GM12873 (cell line): ENCODE results near the gene WWTR1.

ENCODE experiments used
- TF ChIP-seq, protein P1 (sequence below): IDR thresholded peaks from 2 replicates; pipeline ENCODE4 v1.5.1; 2012; ENCODE audit warnings: low read depth, mild to moderate bottlenecking, moderate library complexity, low read length, control low read depth; ENCODE audit not compliant: insufficient read depth; ENCODE audit errors: missing control alignments

The WWTR1 gene

DNA sequence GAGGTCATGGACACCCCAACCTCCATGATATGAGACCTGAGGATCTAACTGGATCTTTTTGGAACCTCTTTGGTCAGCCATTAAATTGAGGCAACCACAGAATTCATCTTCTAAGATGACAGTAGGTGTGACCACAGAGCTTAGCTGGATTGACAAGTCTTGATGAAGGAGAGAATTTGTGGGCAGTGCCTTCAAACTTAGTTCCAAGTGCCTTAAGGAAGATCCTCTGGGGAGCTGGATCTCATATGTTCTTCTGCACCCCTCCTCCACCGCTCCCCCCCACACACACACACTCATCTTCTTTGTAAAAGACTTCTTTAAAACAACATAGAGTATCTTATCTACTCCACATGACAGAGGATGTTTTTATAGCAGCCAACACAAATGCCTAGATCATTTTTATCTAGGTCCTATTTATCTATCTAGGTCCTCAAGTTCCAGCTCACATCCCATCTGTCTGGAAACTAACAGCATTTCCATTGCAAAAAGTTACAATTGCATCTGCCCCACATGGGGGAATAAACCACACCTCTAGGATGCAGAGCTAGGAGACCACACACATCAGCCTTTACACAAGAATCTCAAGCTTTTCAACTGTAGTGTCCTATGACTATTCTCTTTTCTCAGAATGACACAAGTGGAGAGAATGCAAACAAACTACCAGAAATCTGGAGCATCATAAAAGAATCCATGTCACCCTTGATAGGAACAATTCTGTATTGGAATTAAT lies 37.4 kb downstream of the WWTR1 start:
- TF ChIP-seq, protein P1, sequence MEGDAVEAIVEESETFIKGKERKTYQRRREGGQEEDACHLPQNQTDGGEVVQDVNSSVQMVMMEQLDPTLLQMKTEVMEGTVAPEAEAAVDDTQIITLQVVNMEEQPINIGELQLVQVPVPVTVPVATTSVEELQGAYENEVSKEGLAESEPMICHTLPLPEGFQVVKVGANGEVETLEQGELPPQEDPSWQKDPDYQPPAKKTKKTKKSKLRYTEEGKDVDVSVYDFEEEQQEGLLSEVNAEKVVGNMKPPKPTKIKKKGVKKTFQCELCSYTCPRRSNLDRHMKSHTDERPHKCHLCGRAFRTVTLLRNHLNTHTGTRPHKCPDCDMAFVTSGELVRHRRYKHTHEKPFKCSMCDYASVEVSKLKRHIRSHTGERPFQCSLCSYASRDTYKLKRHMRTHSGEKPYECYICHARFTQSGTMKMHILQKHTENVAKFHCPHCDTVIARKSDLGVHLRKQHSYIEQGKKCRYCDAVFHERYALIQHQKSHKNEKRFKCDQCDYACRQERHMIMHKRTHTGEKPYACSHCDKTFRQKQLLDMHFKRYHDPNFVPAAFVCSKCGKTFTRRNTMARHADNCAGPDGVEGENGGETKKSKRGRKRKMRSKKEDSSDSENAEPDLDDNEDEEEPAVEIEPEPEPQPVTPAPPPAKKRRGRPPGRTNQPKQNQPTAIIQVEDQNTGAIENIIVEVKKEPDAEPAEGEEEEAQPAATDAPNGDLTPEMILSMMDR: no peak

DNA sequence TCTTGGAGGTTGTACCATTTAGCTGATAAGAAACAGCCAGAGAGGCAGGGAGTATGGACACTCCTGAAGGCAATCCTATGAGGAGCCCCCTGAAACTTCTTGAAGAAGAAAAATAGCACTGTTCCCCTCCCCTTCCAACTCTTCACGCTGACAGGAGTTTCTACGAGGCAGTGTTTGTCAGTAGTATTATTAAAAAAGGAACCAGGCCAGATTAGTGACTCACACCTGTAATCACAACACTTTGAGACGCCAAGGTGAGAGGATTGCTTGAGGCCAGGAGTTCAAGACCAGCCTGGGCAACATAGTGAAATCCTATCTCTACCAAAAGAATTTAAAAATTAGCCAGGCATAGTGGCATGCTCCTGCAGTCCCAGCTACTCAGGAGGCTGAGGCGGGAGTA lies 38.7 kb downstream of the WWTR1 start:
- TF ChIP-seq, protein P1: no peak

DNA sequence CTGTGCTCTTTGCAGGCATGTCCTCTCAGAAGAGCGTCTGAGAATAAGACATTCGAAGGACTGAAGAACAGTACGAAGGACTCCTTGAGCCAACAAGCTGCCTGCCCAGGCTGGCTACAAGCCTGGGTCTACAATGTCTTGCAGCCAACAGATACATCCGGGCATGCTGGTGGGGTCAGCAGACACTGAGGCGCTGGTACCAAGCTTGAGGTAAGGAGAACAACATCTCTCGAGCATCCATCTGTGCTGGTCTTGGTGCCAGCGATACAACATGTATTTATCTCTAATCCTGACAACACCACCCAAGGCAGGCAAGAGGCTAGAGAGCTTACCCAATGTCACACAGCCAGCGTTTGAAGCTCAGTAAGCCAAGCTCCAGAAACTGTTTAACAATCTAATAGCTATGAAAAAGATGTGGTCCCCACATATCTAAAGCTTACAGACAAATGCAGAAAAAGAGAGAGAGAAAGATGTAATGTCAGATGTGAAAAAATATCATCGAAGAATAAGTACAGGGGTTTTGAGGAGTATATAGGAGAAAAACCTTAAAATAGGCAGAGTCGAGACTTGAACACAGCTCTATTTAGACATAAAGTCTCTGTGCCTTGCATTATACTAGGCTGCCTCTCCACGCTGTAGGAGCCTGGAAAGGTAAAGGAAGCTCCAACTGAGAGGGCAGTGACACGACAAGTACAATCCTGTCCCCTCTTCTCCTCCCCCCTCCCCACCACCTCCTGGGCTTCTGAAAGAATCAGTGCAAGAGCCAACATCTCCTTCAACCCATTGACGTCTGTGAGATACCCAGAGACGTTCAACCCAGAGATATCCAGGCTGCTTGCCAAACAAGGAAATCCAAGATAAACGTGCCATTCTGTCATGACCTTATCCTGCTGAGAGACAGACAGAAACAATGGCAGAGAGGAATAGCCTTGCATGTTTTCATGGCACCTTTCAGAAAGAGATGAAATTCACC lies 39.4 kb downstream of the WWTR1 start:
- TF ChIP-seq, protein P1: no peak

DNA sequence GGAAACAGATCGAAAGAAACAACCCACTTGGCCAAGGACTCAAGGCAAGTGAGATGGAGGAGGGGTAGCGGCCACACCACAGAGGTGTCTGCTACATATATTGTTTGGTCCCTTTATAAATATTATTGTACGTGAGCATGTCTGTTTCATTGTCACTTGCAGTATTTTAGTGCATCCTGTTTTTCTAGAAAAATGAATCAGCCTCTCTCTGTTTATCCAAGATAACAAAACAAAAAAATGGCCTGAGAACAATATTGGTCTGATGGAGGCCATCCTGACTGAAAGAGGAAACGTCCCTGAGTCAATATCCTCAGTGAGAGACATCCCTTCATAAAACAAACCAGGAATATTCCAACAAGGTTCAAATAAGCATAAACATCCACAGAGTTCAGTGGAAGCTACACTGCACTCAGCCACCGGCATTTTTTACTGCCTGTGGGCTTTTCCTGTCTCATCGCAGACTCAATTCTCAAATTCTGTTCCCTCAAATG lies 42.0 kb downstream of the WWTR1 start:
- TF ChIP-seq, protein P1: no peak

DNA sequence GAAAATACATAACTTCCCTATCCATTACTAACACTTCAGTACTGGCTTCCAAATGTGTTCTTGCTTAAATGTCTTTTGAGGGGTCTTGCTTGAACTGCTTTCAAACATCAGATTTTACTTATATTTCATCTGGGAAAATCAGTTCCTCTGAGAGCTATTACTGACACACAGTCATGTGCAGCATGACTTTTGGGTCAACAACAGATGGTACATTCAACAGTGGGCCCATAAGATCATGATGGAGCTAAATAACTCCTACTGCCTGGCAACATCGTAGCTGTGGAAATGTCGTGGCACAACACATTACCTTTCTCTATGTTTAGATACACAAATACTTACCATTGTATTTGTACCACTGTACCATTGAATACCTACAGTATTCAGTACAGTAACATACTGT lies 43.8 kb downstream of the WWTR1 start:
- TF ChIP-seq, protein P1: no peak

DNA sequence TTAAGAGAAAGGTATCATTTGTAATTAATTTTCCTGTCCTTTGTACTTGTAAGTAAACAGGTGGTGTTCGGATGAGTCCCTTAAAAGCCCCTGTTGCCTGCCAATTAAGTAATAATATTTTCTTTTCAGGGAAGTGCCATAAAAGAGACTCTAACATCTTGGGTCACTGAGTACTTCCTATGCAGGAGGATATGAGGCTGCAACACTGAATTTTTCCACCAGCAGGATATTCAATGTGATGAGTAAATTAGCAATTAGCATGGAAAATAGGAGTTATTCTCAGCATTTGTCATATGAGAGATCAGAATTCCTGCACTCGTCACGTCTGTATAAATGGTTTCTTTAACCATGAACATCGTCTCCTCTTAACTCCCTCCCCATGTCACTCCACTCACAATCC lies 45.4 kb downstream of the WWTR1 start:
- TF ChIP-seq, protein P1: no peak

DNA sequence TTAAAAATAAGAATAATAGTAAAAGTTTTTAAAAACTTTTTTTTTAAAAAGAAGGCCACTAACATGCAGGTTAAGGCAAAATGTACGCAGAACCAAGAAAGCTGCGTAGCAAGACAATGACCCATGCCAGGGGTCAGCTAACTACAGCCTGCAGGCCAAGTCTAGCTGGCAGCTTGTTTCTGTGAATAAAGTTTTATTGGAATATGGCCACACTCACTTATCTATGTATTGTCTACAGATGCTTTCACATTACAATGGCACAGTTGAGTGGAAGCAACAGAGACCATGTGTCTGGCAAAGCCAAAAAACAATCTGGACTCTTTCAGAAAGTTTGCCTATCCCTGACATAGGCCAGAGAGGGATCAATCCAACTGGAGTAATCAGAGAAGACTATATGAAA lies 46.7 kb downstream of the WWTR1 start:
- TF ChIP-seq, protein P1: no peak
